KMS-11 (cell line): ENCODE results near the gene LMTK2.

ENCODE experiments used
- H2AFZ ChIP-seq: fragments of 200-600 bp; sonication (generic); 2 replicates; pipeline ENCODE4 v1.6.1; 2016; ENCODE audit warnings: antibody characterized with exemption, mixed run types, low read depth
- H3K27ac ChIP-seq: fragments of 200-600 bp; sonication (generic); 2 replicates; pipeline ENCODE4 v1.6.1; 2016; ENCODE audit warnings: mild to moderate bottlenecking, mixed run types
- H3K27me3 ChIP-seq: fragments of 200-600 bp; sonication (generic); 2 replicates; pipeline ENCODE4 v1.6.1; 2017; ENCODE audit warnings: mild to moderate bottlenecking, low read depth, mixed run types, moderate library complexity; ENCODE audit not compliant: insufficient read depth
- H3K36me3 ChIP-seq: fragments of 200-600 bp; sonication (generic); 2 replicates; pipeline ENCODE4 v1.6.1; 2017; ENCODE audit warnings: mild to moderate bottlenecking, mixed run types; ENCODE audit not compliant: insufficient read depth
- H3K4me1 ChIP-seq: fragments of 200-600 bp; sonication (generic); 2 replicates; pipeline ENCODE4 v1.6.1; 2016; ENCODE audit warnings: mild to moderate bottlenecking, low read depth, mixed run types; ENCODE audit not compliant: poor library complexity, severe bottlenecking
- H3K4me2 ChIP-seq: fragments of 200-600 bp; sonication (generic); 2 replicates; pipeline ENCODE4 v1.7.0; 2016; ENCODE audit warnings: mild to moderate bottlenecking, mixed run types
- H3K4me3 ChIP-seq: fragments of 200-600 bp; sonication (generic); IDR thresholded peaks from 2 replicates; pipeline ENCODE4 v1.6.1; 2017; ENCODE audit warnings: low read depth, low read length, mixed read lengths; ENCODE audit not compliant: insufficient read depth
- H3K79me2 ChIP-seq: fragments of 200-600 bp; sonication (generic); 2 replicates; pipeline ENCODE4 v1.6.1; 2016; ENCODE audit warnings: low read depth, mixed run types; ENCODE audit not compliant: insufficient read depth
- H3K9ac ChIP-seq: fragments of 200-600 bp; sonication (generic); 2 replicates; pipeline ENCODE4 v1.6.1; 2016; ENCODE audit warnings: mild to moderate bottlenecking, mixed run types
- H4K20me1 ChIP-seq: fragments of 200-600 bp; sonication (generic); 2 replicates; pipeline ENCODE4 v1.6.1; 2016; ENCODE audit warnings: mild to moderate bottlenecking, mixed run types; ENCODE audit not compliant: insufficient read depth
- CTCF ChIP-seq: fragments of 200-600 bp; sonication (generic); conservative IDR thresholded peaks from 2 replicates; pipeline ENCODE4 v1.6.1; 2017; ENCODE audit warnings: low read depth, mild to moderate bottlenecking, antibody characterized with exemption, low read length, moderate library complexity, mixed read lengths

LMTK2 gene

GRCh38 chr7:98213888-98214810 is 107.5 kb downstream of the LMTK2 start:
- Histone ChIP-seq H2AFZ (no peak overlapping the region), H4K20me1 (no peaks in the 10 kb centered on the region), H3K27ac (no peak overlapping the region), H3K4me2 (no peak overlapping the region), H3K4me1 (peaks cover 17% of the 10 kb centered on the region), H3K9ac (no peak overlapping the region), H3K27me3 (no peaks in the 10 kb centered on the region), H3K36me3 (no peaks in the 10 kb centered on the region), H3K4me3 (no peak overlapping the region), H3K79me2 (peaks cover 11% of the 10 kb centered on the region)
- TF ChIP-seq CTCF = no peak

GRCh38 chr7:98214811-98215321 is 108.2 kb downstream of the LMTK2 start:
- H3K4me1 ChIP-seq = peaks cover 24% of the 10 kb centered on the region
- no peaks in the 10 kb centered on the region for H3K36me3 ChIP-seq
- H4K20me1 ChIP-seq = no peaks in the 10 kb centered on the region
- H3K27ac ChIP-seq = no peak overlapping the region
- peaks cover 11% of the 10 kb centered on the region for H3K79me2 ChIP-seq
- TF ChIP-seq CTCF = no peak
- H3K27me3 ChIP-seq = no peaks in the 10 kb centered on the region
- no peak overlapping the region for H3K4me2 ChIP-seq
- no peak overlapping the region for H3K4me3 ChIP-seq
- no peak overlapping the region for H3K9ac ChIP-seq
- H2AFZ ChIP-seq = no peak overlapping the region

GRCh38 chr7:98215561-98216495 is 109.2 kb downstream of the LMTK2 start:
- H4K20me1 ChIP-seq = no peaks in the 10 kb centered on the region
- H3K9ac ChIP-seq = no peak overlapping the region
- no peak overlapping the region for H3K4me2 ChIP-seq
- H3K4me3 ChIP-seq = no peak overlapping the region
- no peaks in the 10 kb centered on the region for H3K36me3 ChIP-seq
- H3K79me2 ChIP-seq = peaks cover 11% of the 10 kb centered on the region
- TF ChIP-seq CTCF = no peak
- H3K27me3 ChIP-seq = no peaks in the 10 kb centered on the region
- H3K27ac ChIP-seq = no peak overlapping the region
- H2AFZ ChIP-seq = no peak overlapping the region
- H3K4me1 ChIP-seq = peaks cover 25% of the 10 kb centered on the region

GRCh38 chr7:98216941-98217622 is 110.4 kb downstream of the LMTK2 start:
- no peak for TF ChIP-seq CTCF
- Histone ChIP-seq H3K4me2 (no peak overlapping the region), H3K4me3 (no peak overlapping the region), H3K36me3 (no peaks in the 10 kb centered on the region), H3K27ac (no peak overlapping the region), H3K9ac (no peak overlapping the region), H2AFZ (no peak overlapping the region), H3K79me2 (peaks cover 6% of the 10 kb centered on the region), H3K27me3 (no peaks in the 10 kb centered on the region), H4K20me1 (no peaks in the 10 kb centered on the region), H3K4me1 (peaks cover 25% of the 10 kb centered on the region)
